DND-41 (cell line): ENCODE measurements around the gene TMEM238L.

Experiments used
- EZH2 ChIP-seq: IDR thresholded peaks from 3 replicates; pipeline ENCODE4 v1.6.1; 2012; ENCODE audit warnings: borderline replicate concordance, low read depth, mild to moderate bottlenecking, moderate library complexity, low read length, inconsistent platforms; ENCODE audit not compliant: severe bottlenecking
- TF ChIP-seq, protein P1 (sequence below): IDR thresholded peaks from 2 replicates; pipeline ENCODE4 v1.5.1; 2012; ENCODE audit warnings: borderline replicate concordance, low read length, moderate library complexity, mild to moderate bottlenecking; ENCODE audit not compliant: poor library complexity, severe bottlenecking; ENCODE audit errors: extremely low read depth

DNA sequence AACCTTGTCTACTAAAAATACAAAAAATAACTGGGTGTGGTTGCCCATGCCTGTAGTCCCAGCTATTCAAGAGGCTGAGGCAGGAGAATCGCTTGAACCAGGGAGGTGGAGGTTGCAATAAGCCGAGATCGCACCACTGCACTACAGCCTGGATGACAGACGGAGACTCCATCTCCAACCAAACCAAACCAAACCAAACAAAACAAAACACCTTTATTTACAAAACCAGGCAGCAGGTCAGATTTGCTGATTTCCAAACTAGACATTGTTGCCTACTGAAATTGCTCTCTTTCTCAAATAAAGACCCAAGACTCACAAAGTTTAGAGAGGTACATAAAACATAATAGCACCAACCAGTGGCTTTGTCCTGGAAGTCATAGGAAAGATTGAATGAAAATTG lies 5.7 kb upstream of the TMEM238L start:
- TF ChIP-seq, protein P1, sequence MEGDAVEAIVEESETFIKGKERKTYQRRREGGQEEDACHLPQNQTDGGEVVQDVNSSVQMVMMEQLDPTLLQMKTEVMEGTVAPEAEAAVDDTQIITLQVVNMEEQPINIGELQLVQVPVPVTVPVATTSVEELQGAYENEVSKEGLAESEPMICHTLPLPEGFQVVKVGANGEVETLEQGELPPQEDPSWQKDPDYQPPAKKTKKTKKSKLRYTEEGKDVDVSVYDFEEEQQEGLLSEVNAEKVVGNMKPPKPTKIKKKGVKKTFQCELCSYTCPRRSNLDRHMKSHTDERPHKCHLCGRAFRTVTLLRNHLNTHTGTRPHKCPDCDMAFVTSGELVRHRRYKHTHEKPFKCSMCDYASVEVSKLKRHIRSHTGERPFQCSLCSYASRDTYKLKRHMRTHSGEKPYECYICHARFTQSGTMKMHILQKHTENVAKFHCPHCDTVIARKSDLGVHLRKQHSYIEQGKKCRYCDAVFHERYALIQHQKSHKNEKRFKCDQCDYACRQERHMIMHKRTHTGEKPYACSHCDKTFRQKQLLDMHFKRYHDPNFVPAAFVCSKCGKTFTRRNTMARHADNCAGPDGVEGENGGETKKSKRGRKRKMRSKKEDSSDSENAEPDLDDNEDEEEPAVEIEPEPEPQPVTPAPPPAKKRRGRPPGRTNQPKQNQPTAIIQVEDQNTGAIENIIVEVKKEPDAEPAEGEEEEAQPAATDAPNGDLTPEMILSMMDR, result no peak
- no peak for TF ChIP-seq EZH2
